GM12878 (cell line): ENCODE results near the gene RP2.

Source experiments
- BACH1 ChIP-seq: fragments of 450-650 bp; IDR thresholded peaks from 2 replicates; pipeline ENCODE4 v1.6.1; 2017; ENCODE audit warnings: mild to moderate bottlenecking, borderline replicate concordance
- CREB1 ChIP-seq: IDR thresholded peaks from 2 replicates; pipeline ENCODE4 v1.6.1; 2012; ENCODE audit warnings: low read depth, mild to moderate bottlenecking, inconsistent platforms
- CTCF ChIP-seq, 3 experiments: IDR thresholded peaks in 2 of 3; conservative IDR thresholded peaks in 1 of 3; 2 replicates each; pipeline ENCODE4 v1.5.1; 2011; ENCODE audit warnings: low read depth in 3 of 3, low read length in 3 of 3, mild to moderate bottlenecking in 3 of 3, control low read depth in 2 of 3, moderate library complexity in 2 of 3, inconsistent platforms in 1 of 3, mixed read lengths in 1 of 3; ENCODE audit not compliant: control insufficient read depth in 2 of 3, insufficient read depth in 1 of 3; ENCODE audit errors: extremely low read depth in 1 of 3
- EZH2 ChIP-seq: IDR thresholded peaks from 2 replicates; pipeline ENCODE4 v1.6.1; 2012; ENCODE audit warnings: low read depth, mild to moderate bottlenecking, control low read depth, inconsistent platforms, low read length, borderline replicate concordance; ENCODE audit not compliant: control insufficient read depth
- MLLT1 ChIP-seq: fragments of 450-650 bp; IDR thresholded peaks from 2 replicates; pipeline ENCODE4 v1.6.1; 2016; ENCODE audit warnings: mild to moderate bottlenecking
- NR2C1 ChIP-seq: fragments of 450-650 bp; IDR thresholded peaks from 2 replicates; pipeline ENCODE4 v1.6.1; 2017; ENCODE audit warnings: antibody characterized with exemption, mild to moderate bottlenecking, moderate library complexity
- POLR2A ChIP-seq: IDR thresholded peaks from 2 replicates; pipeline ENCODE4 v1.6.1; 2011; ENCODE audit warnings: low read depth, mild to moderate bottlenecking, low read length
- RBBP5 ChIP-seq: fragments of 200-600 bp; sonication (generic); conservative IDR thresholded peaks from 2 replicates; pipeline ENCODE4 v1.6.1; 2016
- RCOR1 ChIP-seq: conservative IDR thresholded peaks from 2 replicates; pipeline ENCODE4 v1.6.1; 2012; ENCODE audit warnings: low read depth, low read length, improper control_type of control experiment
- REST ChIP-seq: IDR thresholded peaks from 2 replicates; pipeline ENCODE4 v1.6.1; 2012; ENCODE audit warnings: mild to moderate bottlenecking, low read depth, low read length
- SP1 ChIP-seq: IDR thresholded peaks from one replicate; pipeline ENCODE4 v1.6.1; 2011; ENCODE audit warnings: low read depth, low read length
- STAT1 ChIP-seq: fragments of 450-650 bp; conservative IDR thresholded peaks from 2 replicates; pipeline ENCODE4 v1.6.1; 2014; ENCODE audit warnings: antibody characterized with exemption, mild to moderate bottlenecking
- YY1 ChIP-seq: IDR thresholded peaks from 2 replicates; pipeline ENCODE4 v1.6.1; 2011; ENCODE audit warnings: low read depth, mild to moderate bottlenecking, low read length

GRCh38 chrX:46882266-46882665 is 45.4 kb downstream of the RP2 start:
- TF ChIP-seq POLR2A (no peak), RBBP5 (no peak), STAT1 (no peak), CREB1 (no peak), CTCF (IDR thresholded peaks at IDR 0.05 in 2 of 3, conservative IDR thresholded peaks at IDR 0.05 in 1 of 3; ENCODE audit: control insufficient read depth in 2 of 3, extremely low read depth in 1 of 3, insufficient read depth in 1 of 3, low read depth in 3 of 3, low read length in 3 of 3) (no peak), BACH1 (no peak), NR2C1 (no peak), YY1 (no peak), EZH2 (no peak), REST (no peak), SP1 (no peak), MLLT1 (no peak), RCOR1 (no peak)
